ENCODE data around the gene ALG12. TPM values are rescaled to one million over a fixed set of nuclear protein-coding genes. Genes with fewer than 3 reads are reported as not detected.

The ALG12 gene
- total RNA-seq, 2 donors from 2014 or later, result 17.4 to 30.1 TPM

- peak overlapping the region; percentile 85 to 94 for H3K27ac ChIP-seq
- no peak for DNase-seq (ENCODE audit: low spot score)
- ATAC-seq (ENCODE audit: insufficient number of reproducible peaks, low FRiP score, low read depth), result no peak
- H3K27me3 ChIP-seq (replicated peaks; ENCODE audit: insufficient read depth), result no peaks in the 10 kb centered on the region
- no peaks in the 10 kb centered on the region for H3K9me3 ChIP-seq
- no peak for TF ChIP-seq CTCF (IDR thresholded peaks at IDR 0.05)
- H3K4me3 ChIP-seq, result peak overlapping the region; percentile 75
- H3K36me3 ChIP-seq, result no peaks in the 10 kb centered on the region
- H3K4me1 ChIP-seq (ENCODE audit: control insufficient read depth in 1 of 2, low read depth in 2 of 2), result peaks cover 33 to 54% of the 10 kb centered on the region in 2 donors
Measured at GRCh38 chr22:49934891-49935557, 16.8 kb upstream of the ALG12 start.

GRCh38 chr22:49934160-49934890, 16.1 kb upstream of the ALG12 start:
- Histone ChIP-seq H3K9me3 (no peaks in the 10 kb centered on the region), H3K27ac (peak overlapping the region; percentile 85 to 94), H3K27me3 (replicated peaks; ENCODE audit: insufficient read depth) (no peaks in the 10 kb centered on the region), H3K36me3 (no peaks in the 10 kb centered on the region), H3K4me3 (peak overlapping the region; percentile 75), H3K4me1 (ENCODE audit: control insufficient read depth in 1 of 2, low read depth in 2 of 2) (peaks cover 33 to 59% of the 10 kb centered on the region in 2 donors)
- no peak for TF ChIP-seq CTCF (IDR thresholded peaks at IDR 0.05)
- ATAC-seq (ENCODE audit: insufficient number of reproducible peaks, low FRiP score, low read depth) (no peak), DNase-seq (ENCODE audit: low spot score) (no peak)

- no peak for ATAC-seq (ENCODE audit: insufficient number of reproducible peaks, low FRiP score, low read depth)
- Histone ChIP-seq H3K36me3 (no peaks in the 10 kb centered on the region), H3K4me1 (ENCODE audit: control insufficient read depth in 1 of 2, low read depth in 2 of 2) (peaks cover 33 to 59% of the 10 kb centered on the region in 2 donors), H3K27ac (peak overlapping the region; percentile 85 to 94), H3K9me3 (no peaks in the 10 kb centered on the region), H3K27me3 (replicated peaks; ENCODE audit: insufficient read depth) (no peaks in the 10 kb centered on the region), H3K4me3 (peak overlapping the region; percentile 75)
- no peak for DNase-seq (ENCODE audit: low spot score)
- TF ChIP-seq CTCF (IDR thresholded peaks at IDR 0.05), result no peak
Measured at GRCh38 chr22:49933236-49934159, 15.3 kb upstream of the ALG12 start.

- Histone ChIP-seq H3K27ac (peak overlapping the region in 1 of 2 donors; percentile 50), H3K36me3 (no peaks in the 10 kb centered on the region), H3K9me3 (no peaks in the 10 kb centered on the region), H3K4me1 (ENCODE audit: control insufficient read depth in 1 of 2, low read depth in 2 of 2) (peaks cover 20 to 43% of the 10 kb centered on the region in 2 donors), H3K4me3 (no peak overlapping the region), H3K27me3 (replicated peaks; ENCODE audit: insufficient read depth) (no peaks in the 10 kb centered on the region)
- peak; percentile 23 for ATAC-seq (ENCODE audit: insufficient number of reproducible peaks, low FRiP score, low read depth)
- DNase-seq (ENCODE audit: low spot score), result peak; percentile 52
- TF ChIP-seq CTCF (IDR thresholded peaks at IDR 0.05), result peak; percentile 48
Measured at GRCh38 chr22:49930596-49931412, 12.6 kb upstream of the ALG12 start.
